ENCODE data around the gene PTBP3.
A peak's percentile ranks its signal among the peaks of the same experiment; 100 is the strongest.
"Not testable (repeated sequence)": the region's sequence is repeated elsewhere in the genome, so short reads cannot be mapped to it uniquely, and the experiment has no call there.

The PTBP3 gene

GRCh38 chr9:112193572-112194288, 139.7 kb downstream of the PTBP3 start:
- no peak for DNase-seq

- not testable (repeated sequence) for DNase-seq
Measured at GRCh38 chr9:112190320-112190719, 143.1 kb downstream of the PTBP3 start.

- DNase-seq = no peak
Measured at GRCh38 chr9:112188884-112189283, 144.5 kb downstream of the PTBP3 start.

DNA sequence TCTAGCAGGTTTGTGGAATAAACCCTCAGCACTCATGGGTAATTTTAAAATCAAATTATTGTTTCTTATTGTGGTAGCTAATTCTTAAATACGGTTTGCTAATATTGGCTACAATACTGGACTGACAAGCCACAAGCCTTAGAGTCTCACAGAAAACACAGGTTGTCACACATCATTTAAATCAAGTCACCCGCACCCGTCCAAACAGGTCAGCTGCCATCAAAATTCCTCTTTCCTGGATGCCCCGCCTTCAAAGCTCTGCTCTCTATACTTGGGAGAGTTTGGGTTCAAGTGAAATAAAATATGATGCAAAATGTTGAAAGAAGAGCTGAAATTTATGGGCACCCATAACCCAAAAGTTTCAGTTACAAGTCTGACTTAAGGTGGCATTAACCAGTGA, 146.0 kb downstream of the PTBP3 start:
- DNase-seq = no peak

DNA sequence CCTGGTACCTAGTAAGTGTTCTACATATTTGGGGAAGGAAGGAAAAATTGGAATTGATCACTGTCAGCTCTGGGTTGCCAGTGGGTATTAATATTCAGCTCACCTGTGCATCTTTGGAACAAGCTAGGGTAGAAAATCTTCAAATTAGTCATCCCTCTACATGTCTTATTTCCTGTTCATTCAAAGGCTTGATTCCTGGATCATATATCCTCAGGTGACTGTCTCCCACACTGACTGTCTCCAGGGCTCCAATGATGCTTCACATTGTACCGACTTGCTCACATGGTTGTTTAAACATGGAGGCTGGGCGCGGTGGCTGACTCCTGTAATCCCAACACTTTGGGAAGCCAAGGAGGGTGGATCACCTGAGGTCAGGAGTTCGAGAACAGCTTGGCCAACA, 146.7 kb downstream of the PTBP3 start:
- no peak for DNase-seq

DNA sequence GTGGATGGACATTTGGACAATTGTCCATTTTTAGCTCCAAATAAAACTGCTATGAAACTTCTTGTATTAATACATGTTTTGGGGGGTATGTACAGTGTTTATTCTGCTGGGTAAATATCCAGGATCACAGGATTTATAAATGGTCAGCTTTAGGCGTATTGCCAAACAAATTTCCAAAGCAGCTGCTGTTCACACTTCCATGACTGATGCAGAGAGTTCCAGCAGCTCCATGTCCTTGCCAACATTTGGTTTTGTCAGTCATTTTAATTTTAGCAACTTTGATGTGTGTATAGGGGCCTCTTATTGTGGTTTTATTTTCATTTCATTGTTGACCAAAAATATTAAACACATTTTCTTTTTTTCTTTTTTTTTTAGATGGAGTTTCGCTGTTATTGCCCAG, 148.5 kb downstream of the PTBP3 start:
- no peak for DNase-seq

DNA sequence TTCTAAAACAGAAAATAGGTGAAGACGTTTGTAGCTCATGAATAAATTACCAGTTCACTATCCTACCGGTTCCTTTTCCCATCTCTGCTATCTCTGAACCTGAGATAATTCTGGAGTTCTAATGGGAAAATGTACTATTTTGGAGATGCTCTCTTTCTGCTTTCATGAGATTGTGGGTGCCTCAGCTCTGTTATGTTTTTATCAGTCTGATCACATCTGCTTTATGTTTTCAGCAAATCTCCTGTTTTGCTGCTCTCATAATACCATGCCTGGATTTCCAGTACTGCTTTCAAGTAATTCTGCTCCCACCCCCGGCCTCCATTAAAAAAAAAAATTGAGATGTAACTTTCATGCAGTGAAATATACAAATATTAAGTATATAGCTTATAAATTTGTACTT, 149.2 kb downstream of the PTBP3 start:
- DNase-seq = no peak

DNA sequence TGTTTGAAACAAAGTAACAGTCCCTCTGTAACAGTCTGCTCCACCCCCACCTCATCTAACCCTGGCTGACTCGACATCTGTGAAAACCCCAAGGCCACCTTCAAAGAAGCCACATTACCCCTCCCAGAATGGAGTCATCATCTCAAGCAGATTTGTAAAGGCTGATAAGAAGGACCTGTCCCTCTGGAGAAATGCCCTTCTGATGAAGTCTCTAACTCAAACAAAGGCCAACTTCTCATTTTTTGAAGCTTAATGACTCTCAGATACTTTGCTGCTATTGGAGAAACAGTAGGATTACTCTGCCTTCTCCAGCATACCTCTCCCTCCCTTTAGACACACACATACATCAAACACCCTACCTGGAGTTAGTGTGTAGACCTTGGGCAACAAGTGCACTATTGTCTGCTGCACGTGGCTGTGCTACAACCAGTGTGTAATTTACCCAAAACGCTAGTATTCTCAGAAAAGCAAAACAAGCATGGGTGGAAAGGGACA, 153.0 kb downstream of the PTBP3 start:
- peak; percentile 49 for DNase-seq

DNA sequence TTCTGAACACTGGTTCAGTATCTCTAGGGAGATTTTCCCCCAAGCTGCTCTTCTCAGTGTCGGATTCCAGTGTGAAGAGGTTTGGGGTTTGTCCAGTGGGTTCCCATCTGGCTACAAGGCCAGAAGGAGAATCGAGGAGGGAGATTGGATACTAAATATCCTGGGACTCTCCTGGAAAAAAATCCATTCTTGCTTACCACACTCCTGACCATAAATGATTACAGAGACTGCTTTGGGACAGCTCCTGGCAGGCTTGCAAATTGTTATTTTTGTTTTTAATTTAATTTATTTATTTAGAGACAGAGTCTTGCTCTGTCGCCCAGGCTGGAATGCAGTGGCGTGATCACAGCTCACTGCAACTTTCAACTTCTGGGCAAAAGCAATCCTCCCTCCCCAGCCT, 153.6 kb downstream of the PTBP3 start:
- DNase-seq = no peak

- DNase-seq = no peak
Measured at GRCh38 chr9:112176524-112176923, 156.9 kb downstream of the PTBP3 start.

GRCh38 chr9:112175796-112176315, 157.6 kb downstream of the PTBP3 start:
- DNase-seq = no peak

GRCh38 chr9:112174965-112175795, 158.2 kb downstream of the PTBP3 start, which contains the start of gene SUSD1:
TSS of gene SUSD1 (minus strand) at chr9:112175297. CDS start at chr9:112175235, 62 bp downstream.
- DNase-seq = peak; percentile 27

DNA sequence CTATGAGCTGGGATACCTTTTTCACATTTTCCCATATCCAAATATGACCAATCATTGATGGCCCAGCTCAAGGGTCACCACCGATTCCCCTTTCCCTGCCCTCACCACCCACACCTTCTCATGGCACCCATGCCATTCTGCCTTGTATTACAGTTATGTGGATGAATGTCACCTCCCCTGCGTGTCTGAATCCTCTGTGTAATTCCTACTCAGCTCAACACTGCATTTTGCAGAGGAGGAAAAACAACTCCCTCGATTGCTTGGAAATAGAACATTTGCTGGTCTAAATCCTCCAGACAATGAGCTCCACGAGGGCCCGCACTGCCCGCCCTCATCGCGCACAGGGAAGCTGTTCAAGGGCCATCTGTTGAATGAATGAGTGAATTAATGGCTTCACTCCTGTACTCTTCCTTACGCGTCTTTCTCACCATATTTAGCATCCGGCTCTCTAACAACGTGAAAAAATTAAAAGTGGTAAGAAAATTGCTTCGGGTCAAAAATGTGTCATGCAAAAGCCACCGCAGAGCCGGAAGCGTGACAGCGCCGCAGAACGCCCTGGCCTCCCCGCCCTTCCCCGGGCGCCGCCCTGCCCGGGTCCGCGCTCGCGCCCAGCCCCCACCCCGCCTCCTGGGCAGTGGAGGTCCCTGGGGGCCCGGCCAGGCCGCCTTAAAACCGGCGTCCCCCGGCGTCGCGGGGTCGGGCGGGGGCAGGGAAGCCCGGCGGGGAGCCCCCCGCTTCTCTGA, 159.0 kb downstream of the PTBP3 start:
- DNase-seq = peak; percentile 66

- no peak for DNase-seq
Measured at GRCh38 chr9:112173489-112174221, 159.8 kb downstream of the PTBP3 start.

DNA sequence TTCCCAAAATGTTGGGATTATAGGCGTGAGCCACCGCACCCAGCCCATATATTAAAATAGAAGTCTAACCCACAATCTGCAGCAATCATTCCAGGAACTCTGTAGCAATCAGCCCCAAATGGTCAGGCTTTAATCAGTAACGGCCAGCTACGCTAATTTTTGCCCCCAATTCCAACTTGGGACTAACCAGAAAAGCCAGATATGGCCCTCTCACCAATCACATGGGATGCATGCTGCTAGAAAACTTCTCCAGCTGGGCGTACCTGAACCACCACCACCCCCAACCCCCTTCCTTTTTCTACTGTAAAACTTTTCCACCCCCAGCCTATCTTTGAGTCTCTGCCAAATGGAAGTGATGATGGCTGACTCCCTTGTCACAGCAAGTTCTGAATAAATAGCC, 162.5 kb downstream of the PTBP3 start:
- no peak for DNase-seq

GRCh38 chr9:112170235-112170634, 163.2 kb downstream of the PTBP3 start:
- no peak for DNase-seq

- DNase-seq = no peak
Measured at GRCh38 chr9:112169368-112169767, 164.1 kb downstream of the PTBP3 start.

DNA sequence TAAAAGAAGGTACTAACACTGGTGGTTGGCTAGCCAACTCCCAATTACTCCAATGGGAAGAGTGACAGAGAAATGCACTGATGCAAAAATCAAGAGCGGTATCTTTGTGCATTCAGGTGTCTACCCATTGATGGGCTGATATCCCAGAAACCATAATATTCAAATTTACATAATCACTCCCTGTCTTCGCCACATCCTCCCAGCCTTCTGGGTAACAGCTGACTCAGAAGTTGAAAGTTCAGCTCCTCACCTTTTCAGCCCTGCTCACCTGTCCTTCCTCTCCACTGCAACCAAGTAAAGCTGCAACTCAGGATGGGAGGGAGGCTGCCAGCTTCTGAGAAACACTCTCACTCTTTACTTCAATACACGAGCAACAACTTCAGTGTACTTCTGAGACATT, 165.2 kb downstream of the PTBP3 start:
- no peak for DNase-seq
